HUES48 (cell line): ENCODE measurements around the gene HLA-B.
"Not testable (repeated sequence)": the region's sequence is repeated elsewhere in the genome, so short reads cannot be mapped to it uniquely, and the experiment has no call there.

Experiments used
- H3K27ac ChIP-seq: one replicate; pipeline ENCODE4 v1.7.0; 2013; ENCODE audit warnings: low read depth, low read length, inconsistent platforms
- H3K27me3 ChIP-seq: 2 replicates; pipeline ENCODE4 v1.6.1; 2013; ENCODE audit warnings: mild to moderate bottlenecking, low read length; ENCODE audit not compliant: control insufficient read depth, insufficient read depth
- H3K36me3 ChIP-seq: 2 replicates; pipeline ENCODE4 v1.6.1; 2013; ENCODE audit warnings: low read length; ENCODE audit not compliant: control insufficient read depth, insufficient read depth
- H3K4me1 ChIP-seq: 2 replicates; pipeline ENCODE4 v1.6.1; 2013; ENCODE audit warnings: mild to moderate bottlenecking, low read length; ENCODE audit not compliant: control insufficient read depth, insufficient read depth
- H3K4me3 ChIP-seq: 2 replicates; pipeline ENCODE4 v1.5.1; 2013; ENCODE audit warnings: mild to moderate bottlenecking, low read depth, low read length
- H3K9ac ChIP-seq: 2 replicates; pipeline ENCODE4 v1.6.1; 2013; ENCODE audit warnings: mild to moderate bottlenecking, low read depth, low read length, moderate library complexity
- H3K9me3 ChIP-seq: 2 replicates; pipeline ENCODE4 v1.6.1; 2013; ENCODE audit warnings: low read length; ENCODE audit not compliant: control insufficient read depth, insufficient read depth

HLA-B gene

DNA sequence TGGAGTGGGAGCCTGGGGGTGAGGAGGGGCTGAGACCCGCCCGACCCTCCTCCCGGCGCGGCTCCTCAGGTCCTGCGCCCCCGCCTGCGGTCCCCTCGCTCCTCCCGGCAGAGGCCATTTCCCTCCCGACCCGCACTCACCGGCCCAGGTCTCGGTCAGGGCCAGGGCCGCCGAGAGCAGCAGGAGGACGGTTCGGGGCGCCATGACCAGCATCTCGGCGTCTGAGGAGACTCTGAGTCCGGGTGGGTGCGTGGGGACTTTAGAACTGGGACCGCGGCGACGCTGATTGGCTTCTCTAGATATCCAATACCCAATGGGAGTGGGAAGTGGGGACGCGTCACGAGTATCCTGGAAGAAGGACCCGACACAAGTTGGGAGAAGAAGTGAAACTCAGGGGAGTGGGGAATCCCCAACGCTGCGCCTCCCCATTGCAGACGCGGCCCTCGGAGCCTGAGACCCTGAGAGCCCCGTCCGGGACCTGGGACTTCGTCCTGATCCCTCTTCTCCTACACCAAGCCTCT lies at the start of gene HLA-B:
HLA-B (minus strand) TSS at position 234 of the 521 bp plus-strand sequence; CDS start at position 213, 21 bp downstream.
- no peaks in the 10 kb centered on the region for H3K36me3 ChIP-seq
- no peaks in the 10 kb centered on the region for H3K9me3 ChIP-seq
- peak within 1 kb of the TSS; percentile 64 for H3K4me3 ChIP-seq
- peaks cover 60% of the 10 kb centered on the region for H3K27me3 ChIP-seq
- H3K9ac ChIP-seq, result no peak within 1 kb of the TSS
- no peak within 1 kb of the TSS for H3K27ac ChIP-seq
- no peaks in the 10 kb centered on the region for H3K4me1 ChIP-seq

GRCh38 chr6:31405996-31406395 lies 49.0 kb upstream of the HLA-B start:
- peak overlapping the region; percentile 2; the same call in 1 of the 2 replicates for H3K4me3 ChIP-seq
- H3K27me3 ChIP-seq, result peaks cover 24% of the 10 kb centered on the region
- no peaks in the 10 kb centered on the region for H3K9me3 ChIP-seq
- H3K27ac ChIP-seq, result no peak overlapping the region
- H3K36me3 ChIP-seq, result peaks cover 6% of the 10 kb centered on the region
- H3K9ac ChIP-seq, result no peak overlapping the region
- H3K4me1 ChIP-seq, result peaks cover 22% of the 10 kb centered on the region

- H3K9me3 ChIP-seq, H3K36me3 ChIP-seq, H3K9ac ChIP-seq, H3K27ac ChIP-seq: not testable (repeated sequence)
- peak overlapping the region; percentile 97 for H3K4me3 ChIP-seq
- H3K4me1 ChIP-seq, result peaks cover 24% of the 10 kb centered on the region
- peaks cover 33% of the 10 kb centered on the region for H3K27me3 ChIP-seq
Measured at GRCh38 chr6:31404061-31404364, 47.0 kb upstream of the HLA-B start.

DNA sequence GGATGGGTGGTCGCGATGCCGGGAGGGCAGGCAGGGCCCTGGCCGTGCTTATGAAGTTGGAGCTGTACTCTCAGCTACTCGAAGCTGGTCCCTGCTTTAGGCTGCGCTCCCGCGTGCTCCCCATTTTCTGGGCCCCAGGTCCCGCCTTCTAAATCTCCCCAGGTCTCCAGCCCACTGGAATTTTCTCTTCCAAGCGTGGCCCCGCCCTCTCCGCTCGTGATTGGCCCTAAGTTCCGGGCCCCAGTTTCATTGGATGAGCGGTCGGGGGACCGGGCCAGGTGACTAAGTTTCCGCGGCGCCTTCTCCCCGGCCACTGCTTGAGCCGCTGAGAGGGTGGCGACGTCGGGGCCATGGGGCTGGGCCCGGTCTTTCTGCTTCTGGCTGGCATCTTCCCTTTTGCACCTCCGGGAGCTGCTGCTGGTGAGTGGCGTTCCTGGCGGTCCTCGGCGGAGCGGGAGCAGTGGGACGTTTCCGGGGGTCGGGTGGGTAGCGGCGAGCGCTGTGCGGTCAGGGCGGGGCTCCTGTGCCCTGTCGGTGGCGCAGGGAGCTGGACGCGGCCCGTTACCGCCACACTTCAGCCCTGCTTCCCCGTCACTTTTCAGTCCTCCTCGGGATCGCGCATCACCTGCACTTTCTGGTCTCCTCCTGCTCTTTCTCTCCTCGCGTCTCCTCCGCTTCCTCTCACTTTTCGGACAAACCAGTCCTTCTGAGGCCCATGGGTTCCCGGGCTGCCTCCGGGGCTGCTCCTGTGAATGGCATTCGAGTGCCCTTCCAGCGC lies 46.5 kb upstream of the HLA-B start, which contains the start of gene MICA:
MICA (plus strand) TSS at position 313 of the 778 bp plus-strand sequence; CDS start at position 351, 38 bp downstream.
- peaks cover 24% of the 10 kb centered on the region for H3K4me1 ChIP-seq
- H3K9ac ChIP-seq, result no peak within 1 kb of the TSS
- peak within 1 kb of the TSS; percentile 47 for H3K27ac ChIP-seq
- peaks cover 37% of the 10 kb centered on the region for H3K27me3 ChIP-seq
- H3K9me3 ChIP-seq, result no peaks in the 10 kb centered on the region
- no peaks in the 10 kb centered on the region for H3K36me3 ChIP-seq
- H3K4me3 ChIP-seq, result peak within 1 kb of the TSS; percentile 97

GRCh38 chr6:31402324-31403282 lies 45.6 kb upstream of the HLA-B start:
- Histone ChIP-seq H3K36me3 (no peaks in the 10 kb centered on the region), H3K9me3 (no peaks in the 10 kb centered on the region), H3K4me1 (peaks cover 24% of the 10 kb centered on the region), H3K27me3 (peaks cover 37% of the 10 kb centered on the region), H3K9ac (no peak overlapping the region), H3K4me3 (peak overlapping the region; percentile 97), H3K27ac (peak overlapping the region; percentile 47)

DNA sequence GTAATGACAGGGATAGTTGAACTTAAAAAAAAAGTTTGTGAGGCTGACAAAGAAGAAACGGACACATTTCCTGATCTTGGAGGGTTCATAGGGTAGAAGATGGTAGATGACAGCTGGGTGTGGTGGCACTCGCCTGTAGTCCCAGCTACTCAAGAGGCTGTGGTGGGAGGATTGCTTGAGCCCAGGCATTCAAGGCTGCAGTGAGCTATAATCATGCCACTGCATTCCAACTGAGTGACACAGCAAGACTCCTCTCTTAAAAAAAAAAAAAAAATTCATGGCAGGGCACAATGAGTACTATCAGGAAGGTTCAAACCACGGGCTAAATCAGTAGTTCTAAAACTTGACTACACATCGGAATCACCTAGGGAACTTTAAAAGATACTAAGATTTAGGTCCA lies 44.4 kb upstream of the HLA-B start:
- no peak overlapping the region for H3K27ac ChIP-seq
- H3K4me1 ChIP-seq, result peaks cover 24% of the 10 kb centered on the region
- peaks cover 37% of the 10 kb centered on the region for H3K27me3 ChIP-seq
- no peaks in the 10 kb centered on the region for H3K9me3 ChIP-seq
- no peak overlapping the region; the same call in 1 of the 2 replicates for H3K4me3 ChIP-seq
- no peaks in the 10 kb centered on the region for H3K36me3 ChIP-seq
- H3K9ac ChIP-seq, result no peak overlapping the region

GRCh38 chr6:31400467-31401289 lies 43.7 kb upstream of the HLA-B start:
- H3K27me3 ChIP-seq, result peaks cover 37% of the 10 kb centered on the region
- no peaks in the 10 kb centered on the region for H3K9me3 ChIP-seq
- no peak overlapping the region for H3K27ac ChIP-seq
- 0 out of 2 replicates have a peak overlapping the region, but pooled peaks have one; percentile 1 for H3K9ac ChIP-seq
- H3K4me3 ChIP-seq, result peak overlapping the region; percentile 77
- peaks cover 19% of the 10 kb centered on the region for H3K4me1 ChIP-seq
- H3K36me3 ChIP-seq, result no peaks in the 10 kb centered on the region

DNA sequence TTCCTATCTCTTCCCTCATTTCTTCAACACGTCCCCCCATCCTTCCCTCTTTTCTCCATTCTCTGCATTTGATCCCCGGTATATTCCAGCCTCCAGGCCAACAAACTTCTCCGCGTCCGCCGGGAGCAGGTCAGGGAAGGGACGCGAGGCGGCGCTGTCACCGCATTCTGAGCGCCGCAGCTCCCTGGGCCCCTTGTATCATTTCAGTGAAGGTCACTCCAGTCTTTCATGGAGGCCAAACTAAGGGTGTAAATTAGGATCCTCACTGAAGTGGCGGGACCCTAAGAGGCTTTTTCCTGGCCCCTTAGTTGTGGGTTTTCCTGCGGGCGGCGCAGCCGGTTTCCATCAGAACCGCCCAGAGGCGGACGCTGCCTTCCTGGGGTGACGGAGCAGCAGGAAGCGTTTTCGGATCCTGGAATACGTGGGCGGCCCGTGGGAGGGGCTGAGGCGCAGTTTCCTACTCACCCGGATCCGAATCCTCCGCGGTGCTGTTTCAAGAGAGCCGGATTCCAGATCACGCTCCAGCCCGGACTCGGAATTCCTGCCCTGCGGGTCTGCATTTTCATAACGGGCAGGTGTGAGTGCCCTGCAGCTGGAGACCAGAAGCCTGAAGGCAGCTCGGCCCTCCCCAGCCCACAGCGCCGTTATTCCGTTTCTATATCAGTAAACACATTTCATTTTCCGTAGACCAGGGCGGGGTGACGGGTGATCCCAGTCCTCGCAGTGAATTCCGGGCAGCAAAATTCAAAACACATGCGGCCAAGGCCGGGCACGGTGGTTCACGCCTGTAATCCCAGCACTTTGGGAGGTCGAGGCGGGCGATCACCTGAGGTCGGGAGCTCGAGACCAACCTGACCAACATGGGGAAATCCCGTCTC lies 42.8 kb upstream of the HLA-B start:
- Histone ChIP-seq H3K4me3 (peak overlapping the region; percentile 77), H3K27me3 (peaks cover 37% of the 10 kb centered on the region), H3K9me3 (no peaks in the 10 kb centered on the region), H3K27ac (peak overlapping the region; percentile 42), H3K4me1 (peaks cover 16% of the 10 kb centered on the region), H3K9ac (0 out of 2 replicates have a peak overlapping the region, but pooled peaks have one; percentile 1), H3K36me3 (no peaks in the 10 kb centered on the region)

GRCh38 chr6:31397901-31398525 lies 41.0 kb upstream of the HLA-B start:
- Histone ChIP-seq H3K27ac (no peak overlapping the region), H3K4me1 (peaks cover 20% of the 10 kb centered on the region), H3K36me3 (no peaks in the 10 kb centered on the region), H3K9me3 (no peaks in the 10 kb centered on the region), H3K9ac (no peak overlapping the region), H3K27me3 (peaks cover 34% of the 10 kb centered on the region), H3K4me3 (no peak overlapping the region)
